RCC 7860 (cell line): Measurements from ENCODE around the gene FERMT3.

ENCODE experiments used
- DNase-seq: peaks from one replicate; pipeline ENCODE4 v3.0.0-alpha.2; 2015; ENCODE audit warnings: low spot score
- FAIRE-seq: peaks from 2 replicates; lab custom pipeline; 2012; peaks lifted over from hg19 to GRCh38; lab: Jason Lieb, UNC

Gene FERMT3

GRCh38 chr11:64218628-64219353 lies 12.3 kb downstream of the FERMT3 start:
- FAIRE-seq = no peak
- no peak for DNase-seq

- no peak for FAIRE-seq
- DNase-seq = no peak
These were observed 12.8 kb downstream of the FERMT3 start for GRCh38 chr11:64219354-64219684.

- FAIRE-seq (no peak), DNase-seq (no peak)
These were observed 13.2 kb downstream of the FERMT3 start for GRCh38 chr11:64219755-64220154.

GRCh38 chr11:64220271-64220670 lies 13.8 kb downstream of the FERMT3 start:
- DNase-seq (no peak), FAIRE-seq (no peak)

- no peak for FAIRE-seq
- no peak for DNase-seq
These were observed 14.3 kb downstream of the FERMT3 start for GRCh38 chr11:64220798-64221197.

- DNase-seq = no peak
- no peak for FAIRE-seq
These were observed 16.1 kb downstream of the FERMT3 start for GRCh38 chr11:64222651-64223000.

GRCh38 chr11:64223001-64223651 lies 16.6 kb downstream of the FERMT3 start:
- DNase-seq (no peak), FAIRE-seq (no peak)

GRCh38 chr11:64224151-64224890 lies 17.8 kb downstream of the FERMT3 start:
- FAIRE-seq (no peak), DNase-seq (no peak)

GRCh38 chr11:64224891-64225607 lies 18.5 kb downstream of the FERMT3 start:
- DNase-seq = no peak
- no peak for FAIRE-seq

GRCh38 chr11:64225608-64226506 lies 19.3 kb downstream of the FERMT3 start, which contains the start of the genes NUDT22 and TRPT1:
TSS of gene NUDT22 (plus strand) at chr11:64226274. CDS start at chr11:64226653, 379 bp downstream.
TSS of gene TRPT1 (minus strand) at chr11:64226186. CDS start at chr11:64225860, 326 bp downstream.
- FAIRE-seq (no peak), DNase-seq (peak; percentile 53)

- DNase-seq (peak; percentile 36), FAIRE-seq (no peak)
These were observed 20.1 kb downstream of the FERMT3 start for GRCh38 chr11:64226507-64227051.

- no peak for DNase-seq
- FAIRE-seq = no peak
These were observed 21.0 kb downstream of the FERMT3 start for GRCh38 chr11:64227405-64227956.

- no peak for FAIRE-seq
- DNase-seq = no peak
These were observed 22.7 kb downstream of the FERMT3 start for GRCh38 chr11:64229090-64229743.

- DNase-seq = no peak
- no peak for FAIRE-seq
These were observed 23.2 kb downstream of the FERMT3 start for GRCh38 chr11:64229744-64230170.

GRCh38 chr11:64230171-64230984 lies 23.9 kb downstream of the FERMT3 start, which contains the start of gene DNAJC4:
TSS of gene DNAJC4 (plus strand) at chr11:64230548. CDS start at chr11:64230855, 307 bp downstream.
- FAIRE-seq (peak; percentile 38), DNase-seq (peak; percentile 73)

GRCh38 chr11:64230985-64231365 lies 24.5 kb downstream of the FERMT3 start:
- FAIRE-seq = no peak
- no peak for DNase-seq

GRCh38 chr11:64231546-64231945 lies 25.0 kb downstream of the FERMT3 start:
- DNase-seq (no peak), FAIRE-seq (no peak)
